NCI-H2081 treated with DMSO at 0.1 percent for 48 hours (cell line): Measurements from ENCODE around the gene CAMK1.

Experiments
- DNase-seq: peaks from one replicate; lab custom pipeline; 2025; lab: John Stamatoyannopoulos, UW

The CAMK1 gene

GRCh38 chr3:9769426-9770275 is at the start of gene CAMK1:
Gene CAMK1, minus strand, starts transcription at chr3:9769947. Its CDS starts 2,198 bp downstream, at chr3:9767749.
- DNase-seq, result no peak

GRCh38 chr3:9818666-9819335 is 49.1 kb upstream of the CAMK1 start:
- no peak for DNase-seq

- DNase-seq, result no peak
Measured at GRCh38 chr3:9817436-9817835, 47.7 kb upstream of the CAMK1 start.

GRCh38 chr3:9815986-9816385 is 46.2 kb upstream of the CAMK1 start:
- no peak for DNase-seq

GRCh38 chr3:9812870-9813483 is 43.2 kb upstream of the CAMK1 start:
- DNase-seq, result no peak

GRCh38 chr3:9810846-9811245 is 41.1 kb upstream of the CAMK1 start:
- DNase-seq, result no peak

- no peak for DNase-seq
Measured at GRCh38 chr3:9810433-9810770, 40.7 kb upstream of the CAMK1 start.

- DNase-seq, result no peak
Measured at GRCh38 chr3:9809615-9810432, 40.1 kb upstream of the CAMK1 start, which contains the start of gene TTLL3. Gene TTLL3, plus strand, starts transcription at chr3:9810262. Its CDS starts 400 bp downstream, at chr3:9810662.

- no peak for DNase-seq
Measured at GRCh38 chr3:9809239-9809614, 39.5 kb upstream of the CAMK1 start.

- no peak for DNase-seq
Measured at GRCh38 chr3:9808345-9809037, 38.7 kb upstream of the CAMK1 start.

GRCh38 chr3:9807981-9808344 is 38.2 kb upstream of the CAMK1 start:
- DNase-seq, result no peak

GRCh38 chr3:9806688-9807589 is 37.2 kb upstream of the CAMK1 start:
- DNase-seq, result no peak

- no peak for DNase-seq
Measured at GRCh38 chr3:9806137-9806536, 36.4 kb upstream of the CAMK1 start.

GRCh38 chr3:9804996-9805395 is 35.2 kb upstream of the CAMK1 start:
- no peak for DNase-seq

GRCh38 chr3:9803494-9803893 is 33.7 kb upstream of the CAMK1 start:
- no peak for DNase-seq

GRCh38 chr3:9800529-9800928 is 30.8 kb upstream of the CAMK1 start:
- no peak for DNase-seq

- no peak for DNase-seq
Measured at GRCh38 chr3:9797196-9797945, 27.6 kb upstream of the CAMK1 start.

- no peak for DNase-seq
Measured at GRCh38 chr3:9795207-9795606, 25.5 kb upstream of the CAMK1 start.

- DNase-seq, result no peak
Measured at GRCh38 chr3:9794400-9794799, 24.7 kb upstream of the CAMK1 start.
